Gastrocnemius medialis (tissue), 4 donors: ENCODE results near the gene ADPRH.

ENCODE experiments used
- CTCF ChIP-seq, 5 experiments: fragments of 450-650 bp in 3 of 5; fragments of 200-600 bp in 2 of 5; sonication (generic) in 2 of 5; IDR thresholded peaks in 4 of 5; conservative IDR thresholded peaks in 1 of 5; 1 replicate in 4 of 5; 2 replicates in 1 of 5; pipeline ENCODE4 v1.5.1; 2016 to 2019; ENCODE audit warnings: antibody characterized with exemption in 5 of 5, mild to moderate bottlenecking in 3 of 5, moderate library complexity in 3 of 5
- POLR2A ChIP-seq, 2 donors: fragments of 450-650 bp; IDR thresholded peaks; one replicate each; pipeline ENCODE4 v1.6.1; 2017; ENCODE audit warnings: antibody characterized with exemption in 2 of 2, mild to moderate bottlenecking in 2 of 2, moderate library complexity in 2 of 2

GRCh38 chr3:119570229-119570628 is 9.1 kb upstream of the ADPRH start:
- TF ChIP-seq CTCF (IDR thresholded peaks at IDR 0.05 in 4 of 5, conservative IDR thresholded peaks at IDR 0.05 in 1 of 5), result no peak
- no peak for TF ChIP-seq POLR2A (IDR thresholded peaks at IDR 0.05)
